H1 (cell line): ENCODE results near the gene AIPL1. TPM values are rescaled to one million over a fixed set of nuclear protein-coding genes. Genes with fewer than 3 reads are reported as not detected.

Source experiments
- PHF8 ChIP-seq: fragments of 200-600 bp; sonication (generic); conservative IDR thresholded peaks from 2 replicates; pipeline ENCODE4 v1.7.1; 2012; ENCODE audit warnings: low read depth, mild to moderate bottlenecking, inconsistent platforms, low read length, moderate library complexity
- RFX5 ChIP-seq: IDR thresholded peaks from 2 replicates; pipeline ENCODE4 v1.6.1; 2011; ENCODE audit warnings: low read depth, low read length, improper control_type of control experiment, borderline replicate concordance
- SIN3A ChIP-seq, 2 experiments: IDR thresholded peaks in 1 of 2; conservative IDR thresholded peaks in 1 of 2; 2 replicates each; pipeline ENCODE4 v1.6.1; 2011 to 2012; ENCODE audit warnings: low read length in 2 of 2, improper control_type of control experiment in 1 of 2, low read depth in 1 of 2, mild to moderate bottlenecking in 1 of 2
- TBP ChIP-seq: IDR thresholded peaks from 2 replicates; pipeline ENCODE4 v1.6.1; 2011; ENCODE audit warnings: low read depth, low read length, improper control_type of control experiment
- polyA plus RNA-seq, 7 experiments: library from polyadenylated mRNA; depleted of rRNA in 3 of 7; stranded (reverse) in 5 of 7; unstranded in 2 of 7; fragments of >200 nt in 5 of 7; fragments of 200-250 nt in 2 of 7; gene quantifications; 1 replicate in 5 of 7; 2 replicates in 1 of 7; 4 replicates in 1 of 7; pipeline versions ENCODE4 v1.2.1 to v1.2.3, GENCODE V29; 2011 to 2013; ENCODE audit warnings: missing spikeins in 2 of 7, mixed read lengths in 2 of 7
- total RNA-seq: library from RNA; stranded (reverse); fragmentation: NEBNext Ultra II Directional; extraction: Animal tissue kit (Norgen Biotek cat#: 25700); gene quantifications from 2 replicates; pipeline ENCODE4 v1.2.1, GENCODE V29; 2021
- TF ChIP-seq, protein P1 (sequence below): fragments of 300-600 bp; sonication (generic); IDR thresholded peaks from 2 replicates; pipeline ENCODE4 v1.7.1; 2012; ENCODE audit warnings: low read length, moderate library complexity, mild to moderate bottlenecking, inconsistent platforms; ENCODE audit not compliant: insufficient replicate concordance

AIPL1 gene
- total and polyA plus RNA-seq, 2 of the 8 experiments (the other 6 are each of a cell fraction or from before 2014, with no cell fraction given), result 0.56 to 0.71 TPM

DNA sequence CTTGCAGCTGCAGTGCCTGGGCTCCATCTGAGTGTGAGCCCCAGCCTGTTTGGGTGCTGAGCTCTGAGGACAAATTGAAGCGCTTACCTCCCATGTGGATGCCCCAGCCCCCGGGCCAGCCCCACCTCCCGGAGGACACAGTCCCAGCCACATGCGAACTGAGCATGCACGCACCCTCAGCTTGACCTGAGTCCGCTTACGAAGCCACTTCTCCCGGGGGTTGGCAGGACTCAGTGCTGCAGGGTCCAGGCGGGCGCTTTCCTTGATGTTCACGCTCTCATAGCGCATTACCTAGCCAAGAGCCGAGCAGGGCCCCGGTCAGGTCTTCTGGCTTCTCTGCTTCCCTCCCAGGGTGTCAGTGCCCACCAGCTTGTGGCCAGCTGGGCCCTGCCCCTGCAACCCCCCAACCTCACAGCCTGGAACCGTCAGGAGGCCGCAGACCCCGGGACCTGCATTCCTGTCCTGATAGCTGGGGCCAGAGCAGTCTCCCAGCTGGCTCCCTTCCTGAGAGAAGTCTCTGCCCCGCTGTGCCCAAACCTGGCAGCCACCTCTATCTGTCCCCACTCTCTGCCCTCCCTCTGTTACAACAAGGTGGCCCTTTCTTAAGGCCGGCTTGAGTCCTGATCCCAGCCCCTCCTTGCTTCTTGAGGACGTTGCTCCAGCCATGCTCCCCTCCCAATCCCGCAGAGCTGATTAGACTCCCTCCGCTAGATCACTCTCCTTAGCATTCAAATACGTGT is 33.3 kb upstream of the AIPL1 start (continued):
- TF ChIP-seq, protein P1, sequence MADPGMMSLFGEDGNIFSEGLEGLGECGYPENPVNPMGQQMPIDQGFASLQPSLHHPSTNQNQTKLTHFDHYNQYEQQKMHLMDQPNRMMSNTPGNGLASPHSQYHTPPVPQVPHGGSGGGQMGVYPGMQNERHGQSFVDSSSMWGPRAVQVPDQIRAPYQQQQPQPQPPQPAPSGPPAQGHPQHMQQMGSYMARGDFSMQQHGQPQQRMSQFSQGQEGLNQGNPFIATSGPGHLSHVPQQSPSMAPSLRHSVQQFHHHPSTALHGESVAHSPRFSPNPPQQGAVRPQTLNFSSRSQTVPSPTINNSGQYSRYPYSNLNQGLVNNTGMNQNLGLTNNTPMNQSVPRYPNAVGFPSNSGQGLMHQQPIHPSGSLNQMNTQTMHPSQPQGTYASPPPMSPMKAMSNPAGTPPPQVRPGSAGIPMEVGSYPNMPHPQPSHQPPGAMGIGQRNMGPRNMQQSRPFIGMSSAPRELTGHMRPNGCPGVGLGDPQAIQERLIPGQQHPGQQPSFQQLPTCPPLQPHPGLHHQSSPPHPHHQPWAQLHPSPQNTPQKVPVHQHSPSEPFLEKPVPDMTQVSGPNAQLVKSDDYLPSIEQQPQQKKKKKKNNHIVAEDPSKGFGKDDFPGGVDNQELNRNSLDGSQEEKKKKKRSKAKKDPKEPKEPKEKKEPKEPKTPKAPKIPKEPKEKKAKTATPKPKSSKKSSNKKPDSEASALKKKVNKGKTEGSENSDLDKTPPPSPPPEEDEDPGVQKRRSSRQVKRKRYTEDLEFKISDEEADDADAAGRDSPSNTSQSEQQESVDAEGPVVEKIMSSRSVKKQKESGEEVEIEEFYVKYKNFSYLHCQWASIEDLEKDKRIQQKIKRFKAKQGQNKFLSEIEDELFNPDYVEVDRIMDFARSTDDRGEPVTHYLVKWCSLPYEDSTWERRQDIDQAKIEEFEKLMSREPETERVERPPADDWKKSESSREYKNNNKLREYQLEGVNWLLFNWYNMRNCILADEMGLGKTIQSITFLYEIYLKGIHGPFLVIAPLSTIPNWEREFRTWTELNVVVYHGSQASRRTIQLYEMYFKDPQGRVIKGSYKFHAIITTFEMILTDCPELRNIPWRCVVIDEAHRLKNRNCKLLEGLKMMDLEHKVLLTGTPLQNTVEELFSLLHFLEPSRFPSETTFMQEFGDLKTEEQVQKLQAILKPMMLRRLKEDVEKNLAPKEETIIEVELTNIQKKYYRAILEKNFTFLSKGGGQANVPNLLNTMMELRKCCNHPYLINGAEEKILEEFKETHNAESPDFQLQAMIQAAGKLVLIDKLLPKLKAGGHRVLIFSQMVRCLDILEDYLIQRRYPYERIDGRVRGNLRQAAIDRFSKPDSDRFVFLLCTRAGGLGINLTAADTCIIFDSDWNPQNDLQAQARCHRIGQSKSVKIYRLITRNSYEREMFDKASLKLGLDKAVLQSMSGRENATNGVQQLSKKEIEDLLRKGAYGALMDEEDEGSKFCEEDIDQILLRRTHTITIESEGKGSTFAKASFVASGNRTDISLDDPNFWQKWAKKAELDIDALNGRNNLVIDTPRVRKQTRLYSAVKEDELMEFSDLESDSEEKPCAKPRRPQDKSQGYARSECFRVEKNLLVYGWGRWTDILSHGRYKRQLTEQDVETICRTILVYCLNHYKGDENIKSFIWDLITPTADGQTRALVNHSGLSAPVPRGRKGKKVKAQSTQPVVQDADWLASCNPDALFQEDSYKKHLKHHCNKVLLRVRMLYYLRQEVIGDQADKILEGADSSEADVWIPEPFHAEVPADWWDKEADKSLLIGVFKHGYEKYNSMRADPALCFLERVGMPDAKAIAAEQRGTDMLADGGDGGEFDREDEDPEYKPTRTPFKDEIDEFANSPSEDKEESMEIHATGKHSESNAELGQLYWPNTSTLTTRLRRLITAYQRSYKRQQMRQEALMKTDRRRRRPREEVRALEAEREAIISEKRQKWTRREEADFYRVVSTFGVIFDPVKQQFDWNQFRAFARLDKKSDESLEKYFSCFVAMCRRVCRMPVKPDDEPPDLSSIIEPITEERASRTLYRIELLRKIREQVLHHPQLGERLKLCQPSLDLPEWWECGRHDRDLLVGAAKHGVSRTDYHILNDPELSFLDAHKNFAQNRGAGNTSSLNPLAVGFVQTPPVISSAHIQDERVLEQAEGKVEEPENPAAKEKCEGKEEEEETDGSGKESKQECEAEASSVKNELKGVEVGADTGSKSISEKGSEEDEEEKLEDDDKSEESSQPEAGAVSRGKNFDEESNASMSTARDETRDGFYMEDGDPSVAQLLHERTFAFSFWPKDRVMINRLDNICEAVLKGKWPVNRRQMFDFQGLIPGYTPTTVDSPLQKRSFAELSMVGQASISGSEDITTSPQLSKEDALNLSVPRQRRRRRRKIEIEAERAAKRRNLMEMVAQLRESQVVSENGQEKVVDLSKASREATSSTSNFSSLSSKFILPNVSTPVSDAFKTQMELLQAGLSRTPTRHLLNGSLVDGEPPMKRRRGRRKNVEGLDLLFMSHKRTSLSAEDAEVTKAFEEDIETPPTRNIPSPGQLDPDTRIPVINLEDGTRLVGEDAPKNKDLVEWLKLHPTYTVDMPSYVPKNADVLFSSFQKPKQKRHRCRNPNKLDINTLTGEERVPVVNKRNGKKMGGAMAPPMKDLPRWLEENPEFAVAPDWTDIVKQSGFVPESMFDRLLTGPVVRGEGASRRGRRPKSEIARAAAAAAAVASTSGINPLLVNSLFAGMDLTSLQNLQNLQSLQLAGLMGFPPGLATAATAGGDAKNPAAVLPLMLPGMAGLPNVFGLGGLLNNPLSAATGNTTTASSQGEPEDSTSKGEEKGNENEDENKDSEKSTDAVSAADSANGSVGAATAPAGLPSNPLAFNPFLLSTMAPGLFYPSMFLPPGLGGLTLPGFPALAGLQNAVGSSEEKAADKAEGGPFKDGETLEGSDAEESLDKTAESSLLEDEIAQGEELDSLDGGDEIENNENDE, result no peak
- no peak for TF ChIP-seq RFX5
- no peak for TF ChIP-seq PHF8
- no peak for TF ChIP-seq SIN3A (conservative IDR thresholded peaks at IDR 0.05 in 1 of 2, IDR thresholded peaks at IDR 0.05 in 1 of 2; ENCODE audit: low read depth in 1 of 2, low read length in 2 of 2)
- TF ChIP-seq TBP, result no peak
- TF ChIP-seq, all 59 proteins: peak for 0
